Neural cell (in vitro differentiated cells): Measurements from ENCODE around the gene CLOCK. TPM values are rescaled to one million over a fixed set of nuclear protein-coding genes. Genes with fewer than 3 reads are reported as not detected.
A peak's percentile ranks its signal among the peaks of the same experiment; 100 is the strongest.

ENCODE experiments used
- H2AFZ ChIP-seq: fragments of 200-600, 300-800 bp; sonication (generic), shearing (Covaris generic); 2 replicates; pipeline ENCODE4 v1.6.0; 2014; ENCODE audit warnings: low read depth, mild to moderate bottlenecking, antibody characterized with exemption, low read length, moderate library complexity
- H3F3A ChIP-seq: fragments of 200-600 bp; shearing (Covaris generic); 2 replicates; pipeline ENCODE4 v1.6.1; 2016; ENCODE audit warnings: mild to moderate bottlenecking, moderate library complexity, mixed read lengths, antibody characterized with exemption, low read length; ENCODE audit not compliant: insufficient read depth, poor library complexity, severe bottlenecking
- H3K27ac ChIP-seq: fragments of 200-600, 300-800 bp; sonication (generic), shearing (Covaris generic); 2 replicates; pipeline ENCODE4 v1.5.1; 2014; ENCODE audit warnings: mild to moderate bottlenecking, low read length, moderate library complexity
- H3K27me3 ChIP-seq: fragments of 300-800, 200-600 bp; sonication (generic), shearing (Covaris generic); 2 replicates; pipeline ENCODE4 v1.6.0; 2014; ENCODE audit warnings: mild to moderate bottlenecking, low read depth, low read length, moderate library complexity; ENCODE audit not compliant: insufficient read depth
- H3K36me3 ChIP-seq: fragments of 300-800, 200-600 bp; sonication (generic), shearing (Covaris generic); 2 replicates; pipeline ENCODE4 v1.5.1; 2014; ENCODE audit warnings: mild to moderate bottlenecking, antibody characterized with exemption, low read length, moderate library complexity; ENCODE audit not compliant: insufficient read depth
- H3K4me2 ChIP-seq: fragments of 300-800, 200-600 bp; sonication (generic), shearing (Covaris generic); 2 replicates; pipeline ENCODE4 v1.6.0; 2014; ENCODE audit warnings: mild to moderate bottlenecking, low read length
- H3K4me3 ChIP-seq: fragments of 300-800, 200-600 bp; sonication (generic), shearing (Covaris generic); 2 replicates; pipeline ENCODE4 v1.5.1; 2014; ENCODE audit warnings: mild to moderate bottlenecking, low read length, moderate library complexity
- H3K79me2 ChIP-seq: fragments of 200-600 bp; shearing (Covaris generic); replicated peaks from 2 replicates; pipeline ENCODE4 v1.6.0; 2014; ENCODE audit warnings: mild to moderate bottlenecking, low read length, moderate library complexity; ENCODE audit not compliant: insufficient read depth
- H3K9ac ChIP-seq: fragments of 300-800, 200-600 bp; sonication (generic), shearing (Covaris generic); 2 replicates; pipeline ENCODE4 v1.6.1; 2016; ENCODE audit warnings: mild to moderate bottlenecking, low read length, mixed read lengths
- H3K9me2 ChIP-seq: fragments of 200-600 bp; shearing (Covaris generic); 2 replicates; pipeline ENCODE4 v1.6.1; 2016; ENCODE audit warnings: mild to moderate bottlenecking, low read length, mixed read lengths; ENCODE audit not compliant: insufficient read depth
- H3K9me3 ChIP-seq: fragments of 200-600, 300-800 bp; sonication (generic), shearing (Covaris generic); 2 replicates; pipeline ENCODE4 v1.6.1; 2016; ENCODE audit warnings: mild to moderate bottlenecking, mixed run types, low read length, moderate library complexity, mixed read lengths
- H4K20me1 ChIP-seq: fragments of 200-600 bp; shearing (Covaris generic); 2 replicates; pipeline ENCODE4 v1.6.1; 2016; ENCODE audit warnings: mild to moderate bottlenecking, mixed run types; ENCODE audit not compliant: insufficient read depth
- CTCF ChIP-seq: fragments of 450-650 bp; IDR thresholded peaks from 2 replicates; pipeline ENCODE4 v1.5.1; 2014; ENCODE audit warnings: antibody characterized with exemption, mild to moderate bottlenecking, moderate library complexity; ENCODE audit not compliant: poor library complexity, severe bottlenecking
- EP300 ChIP-seq: fragments of 450-650 bp; conservative IDR thresholded peaks from 2 replicates; pipeline ENCODE4 v1.6.1; 2014; ENCODE audit warnings: antibody characterized with exemption, mild to moderate bottlenecking, moderate library complexity; ENCODE audit not compliant: poor library complexity, severe bottlenecking
- EZH2 ChIP-seq: fragments of 200-600, 300-800 bp; shearing (Covaris generic), sonication (generic); IDR thresholded peaks from 2 replicates; pipeline ENCODE4 v1.6.1; 2014; ENCODE audit warnings: antibody characterized with exemption, low read length, borderline replicate concordance, mild to moderate bottlenecking; ENCODE audit not compliant: insufficient read depth, poor library complexity, severe bottlenecking
- MXI1 ChIP-seq: fragments of 450-650 bp; conservative IDR thresholded peaks from 2 replicates; pipeline ENCODE4 v1.6.1; 2014; ENCODE audit warnings: antibody characterized with exemption, mild to moderate bottlenecking; ENCODE audit not compliant: poor library complexity, severe bottlenecking
- POLR2AphosphoS5 ChIP-seq: IDR thresholded peaks from 2 replicates; pipeline ENCODE4 v1.6.1; 2012
- RAD21 ChIP-seq: fragments of 450-650 bp; conservative IDR thresholded peaks from 2 replicates; pipeline ENCODE4 v1.6.1; 2014; ENCODE audit warnings: antibody characterized with exemption, mild to moderate bottlenecking, moderate library complexity
- SMC3 ChIP-seq: fragments of 450-650 bp; conservative IDR thresholded peaks from 2 replicates; pipeline ENCODE4 v1.6.1; 2014; ENCODE audit warnings: antibody characterized with exemption, mild to moderate bottlenecking, moderate library complexity; ENCODE audit not compliant: poor library complexity
- TAF1 ChIP-seq: IDR thresholded peaks from 2 replicates; pipeline ENCODE4 v1.6.1; 2012; ENCODE audit warnings: low read depth
- polyA plus RNA-seq: library from polyadenylated mRNA; depleted of rRNA; stranded (reverse); fragments of >200 nt; gene quantifications from 2 replicates; pipeline ENCODE4 v1.2.3, GENCODE V29; 2014
- TF ChIP-seq, protein P1 (sequence below): IDR thresholded peaks from 2 replicates; pipeline ENCODE4 v1.6.1; 2012; ENCODE audit warnings: borderline replicate concordance

CLOCK gene
- polyA plus RNA-seq, 1 donor from 2014 or later: 8.7 TPM

DNA sequence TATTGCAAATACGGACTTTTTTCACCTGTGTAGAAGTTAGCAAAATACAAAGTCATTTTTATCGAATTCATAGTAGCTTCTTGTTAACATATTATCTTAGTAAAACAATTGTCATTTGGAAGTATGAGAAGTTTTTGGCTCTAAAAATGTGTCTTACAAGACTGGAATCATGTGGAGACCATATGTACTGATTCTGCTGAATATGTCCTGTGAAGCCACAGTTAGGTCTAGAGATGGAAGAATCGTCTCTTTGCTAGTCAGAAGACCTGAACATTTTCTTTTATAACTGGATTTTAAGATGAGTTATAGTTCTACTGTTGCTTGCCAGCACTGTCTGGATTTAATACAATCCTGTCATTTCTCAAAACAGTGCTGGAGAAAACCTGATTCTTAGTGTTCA lies 121.9 kb downstream of the CLOCK start:
- no peaks in the 10 kb centered on the region for H3F3A ChIP-seq
- no peak overlapping the region for H2AFZ ChIP-seq
- no peaks in the 10 kb centered on the region for H3K36me3 ChIP-seq
- H3K79me2 ChIP-seq: no peaks in the 10 kb centered on the region
- no peak overlapping the region for H3K27ac ChIP-seq
- H3K4me2 ChIP-seq: no peak overlapping the region
- no peak overlapping the region for H3K9ac ChIP-seq
- no peaks in the 10 kb centered on the region for H3K9me3 ChIP-seq
- no peaks in the 10 kb centered on the region for H3K27me3 ChIP-seq
- no peak for TF ChIP-seq TAF1
- no peak for TF ChIP-seq MXI1
- TF ChIP-seq, protein P1, sequence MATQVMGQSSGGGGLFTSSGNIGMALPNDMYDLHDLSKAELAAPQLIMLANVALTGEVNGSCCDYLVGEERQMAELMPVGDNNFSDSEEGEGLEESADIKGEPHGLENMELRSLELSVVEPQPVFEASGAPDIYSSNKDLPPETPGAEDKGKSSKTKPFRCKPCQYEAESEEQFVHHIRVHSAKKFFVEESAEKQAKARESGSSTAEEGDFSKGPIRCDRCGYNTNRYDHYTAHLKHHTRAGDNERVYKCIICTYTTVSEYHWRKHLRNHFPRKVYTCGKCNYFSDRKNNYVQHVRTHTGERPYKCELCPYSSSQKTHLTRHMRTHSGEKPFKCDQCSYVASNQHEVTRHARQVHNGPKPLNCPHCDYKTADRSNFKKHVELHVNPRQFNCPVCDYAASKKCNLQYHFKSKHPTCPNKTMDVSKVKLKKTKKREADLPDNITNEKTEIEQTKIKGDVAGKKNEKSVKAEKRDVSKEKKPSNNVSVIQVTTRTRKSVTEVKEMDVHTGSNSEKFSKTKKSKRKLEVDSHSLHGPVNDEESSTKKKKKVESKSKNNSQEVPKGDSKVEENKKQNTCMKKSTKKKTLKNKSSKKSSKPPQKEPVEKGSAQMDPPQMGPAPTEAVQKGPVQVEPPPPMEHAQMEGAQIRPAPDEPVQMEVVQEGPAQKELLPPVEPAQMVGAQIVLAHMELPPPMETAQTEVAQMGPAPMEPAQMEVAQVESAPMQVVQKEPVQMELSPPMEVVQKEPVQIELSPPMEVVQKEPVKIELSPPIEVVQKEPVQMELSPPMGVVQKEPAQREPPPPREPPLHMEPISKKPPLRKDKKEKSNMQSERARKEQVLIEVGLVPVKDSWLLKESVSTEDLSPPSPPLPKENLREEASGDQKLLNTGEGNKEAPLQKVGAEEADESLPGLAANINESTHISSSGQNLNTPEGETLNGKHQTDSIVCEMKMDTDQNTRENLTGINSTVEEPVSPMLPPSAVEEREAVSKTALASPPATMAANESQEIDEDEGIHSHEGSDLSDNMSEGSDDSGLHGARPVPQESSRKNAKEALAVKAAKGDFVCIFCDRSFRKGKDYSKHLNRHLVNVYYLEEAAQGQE: no peak
- no peak for TF ChIP-seq POLR2AphosphoS5
- no peak for TF ChIP-seq SMC3
- no peak for TF ChIP-seq RAD21
- no peak for TF ChIP-seq CTCF
- TF ChIP-seq EZH2: no peak
- TF ChIP-seq EP300: no peak
- H4K20me1 ChIP-seq: no peaks in the 10 kb centered on the region
- peak overlapping the region; percentile 12 for H3K4me3 ChIP-seq
- H3K9me2 ChIP-seq: no peaks in the 10 kb centered on the region

GRCh38 chr4:55416176-55416575 lies 130.5 kb downstream of the CLOCK start:
- H3K4me3 ChIP-seq: no peak overlapping the region
- H3K79me2 ChIP-seq: peaks cover 4% of the 10 kb centered on the region
- H3K27me3 ChIP-seq: no peaks in the 10 kb centered on the region
- TF ChIP-seq CTCF: no peak
- no peak for TF ChIP-seq EZH2
- TF ChIP-seq, protein P1: no peak
- H3K9ac ChIP-seq: no peak overlapping the region
- H3K9me2 ChIP-seq: no peaks in the 10 kb centered on the region
- H3K4me2 ChIP-seq: no peak overlapping the region
- no peaks in the 10 kb centered on the region for H3F3A ChIP-seq
- H4K20me1 ChIP-seq: no peaks in the 10 kb centered on the region
- H3K9me3 ChIP-seq: no peaks in the 10 kb centered on the region
- H2AFZ ChIP-seq: no peak overlapping the region
- peaks cover 6% of the 10 kb centered on the region for H3K36me3 ChIP-seq
- no peak overlapping the region for H3K27ac ChIP-seq
